Gastrocnemius medialis (tissue), 4 donors: ENCODE data around the gene PPEF2. TPM values are rescaled to one million over a fixed set of nuclear protein-coding genes. Genes with fewer than 3 reads are reported as not detected.
"Not testable (repeated sequence)": the region's sequence is repeated elsewhere in the genome, so short reads cannot be mapped to it uniquely, and the experiment has no call there.

ENCODE experiments used
- ATAC-seq, 2 donors: fragments of 150-250 bp; one replicate each; pipeline ENCODE4 v1.9.1; 2016
- DNase-seq, 2 donors: peaks; one replicate each; pipeline ENCODE4 v3.0.0-alpha.2; 2019
- H3K27ac ChIP-seq, 4 donors: fragments of 200-600 bp; sonication (generic); 1 replicate in 1 of 4; 2 replicates in 3 of 4; pipeline ENCODE4 v1.5.1; 2016 to 2018; ENCODE audit warnings: mild to moderate bottlenecking in 2 of 4, moderate library complexity in 1 of 4
- H3K27me3 ChIP-seq, 3 donors: fragments of 200-600 bp; sonication (generic) in 2 of 3; 1 replicate in 1 of 3; 2 replicates in 2 of 3; pipeline versions ENCODE4 v1.5.1 to v1.6.0; 2016 to 2019; ENCODE audit warnings: mild to moderate bottlenecking in 1 of 3, moderate library complexity in 1 of 3
- H3K36me3 ChIP-seq, 2 donors: fragments of 200-600 bp; sonication (generic) in 1 of 2; one replicate each; pipeline ENCODE4 v1.5.1; 2017 to 2018
- H3K4me1 ChIP-seq, 2 donors: fragments of 200-600 bp; sonication (generic) in 1 of 2; one replicate each; pipeline ENCODE4 v1.5.1; 2016 to 2017; ENCODE audit warnings: mild to moderate bottlenecking in 2 of 2
- H3K4me3 ChIP-seq, 4 donors: fragments of 200-600 bp; sonication (generic) in 3 of 4; 1 replicate in 1 of 4; 2 replicates in 3 of 4; pipeline ENCODE4 v1.5.1; 2016 to 2019; ENCODE audit warnings: mild to moderate bottlenecking in 2 of 4
- H3K9me3 ChIP-seq, 3 donors: fragments of 200-600 bp; sonication (generic) in 2 of 3; 1 replicate in 1 of 3; 2 replicates in 2 of 3; pipeline ENCODE4 v1.5.1; 2016 to 2019
- POLR2A ChIP-seq, 2 donors: fragments of 450-650 bp; IDR thresholded peaks; one replicate each; pipeline ENCODE4 v1.6.1; 2017; ENCODE audit warnings: antibody characterized with exemption in 2 of 2, mild to moderate bottlenecking in 2 of 2, moderate library complexity in 2 of 2
- in situ Hi-C, 4 donors: fragments of 200-750 bp; cut with MboI; loops; one replicate each; pipeline versions ENCODE4 v1.15.0 to v1.8.0; 2017; ENCODE audit warnings: low sequenced_read_pairs in 4 of 4
- intact Hi-C: fragments of 100-400 bp; cut with DNase I; formaldehyde crosslinking; loops from one replicate; pipeline ENCODE4 v1.15.1; 2023; ENCODE audit warnings: low total_unique reads
- total RNA-seq, 4 donors: library from RNA; depleted of rRNA; stranded (reverse); fragments of >200 nt; gene quantifications; one replicate each; pipeline versions ENCODE4 v1.1.0 to v1.2.3, GENCODE V29; 2016
- TF ChIP-seq, protein P1 (sequence below), 5 experiments: fragments of 450-650 bp in 3 of 5; fragments of 200-600 bp in 2 of 5; sonication (generic) in 2 of 5; IDR thresholded peaks in 4 of 5; conservative IDR thresholded peaks in 1 of 5; 1 replicate in 4 of 5; 2 replicates in 1 of 5; pipeline ENCODE4 v1.5.1; 2016 to 2019; ENCODE audit warnings: antibody characterized with exemption in 5 of 5, mild to moderate bottlenecking in 3 of 5, moderate library complexity in 3 of 5

PPEF2 gene
- total RNA-seq, 4 donors from 2014 or later = 0.13 TPM; not detected in 3

GRCh38 chr4:75912968-75913367, 10.7 kb upstream of the PPEF2 start:
- Histone ChIP-seq H3K27ac (no peak overlapping the region), H3K27me3 (no peaks in the 10 kb centered on the region), H3K4me3 (no peak overlapping the region), H3K36me3 (peaks cover 0 to 3% of the 10 kb centered on the region in 2 donors), H3K4me1 (no peaks in the 10 kb centered on the region), H3K9me3 (no peaks in the 10 kb centered on the region)
- DNase-seq (no peak), ATAC-seq (no peak)
- in situ Hi-C loops = no loop called here
- intact Hi-C loops = no loop called here
- TF ChIP-seq, protein P1, sequence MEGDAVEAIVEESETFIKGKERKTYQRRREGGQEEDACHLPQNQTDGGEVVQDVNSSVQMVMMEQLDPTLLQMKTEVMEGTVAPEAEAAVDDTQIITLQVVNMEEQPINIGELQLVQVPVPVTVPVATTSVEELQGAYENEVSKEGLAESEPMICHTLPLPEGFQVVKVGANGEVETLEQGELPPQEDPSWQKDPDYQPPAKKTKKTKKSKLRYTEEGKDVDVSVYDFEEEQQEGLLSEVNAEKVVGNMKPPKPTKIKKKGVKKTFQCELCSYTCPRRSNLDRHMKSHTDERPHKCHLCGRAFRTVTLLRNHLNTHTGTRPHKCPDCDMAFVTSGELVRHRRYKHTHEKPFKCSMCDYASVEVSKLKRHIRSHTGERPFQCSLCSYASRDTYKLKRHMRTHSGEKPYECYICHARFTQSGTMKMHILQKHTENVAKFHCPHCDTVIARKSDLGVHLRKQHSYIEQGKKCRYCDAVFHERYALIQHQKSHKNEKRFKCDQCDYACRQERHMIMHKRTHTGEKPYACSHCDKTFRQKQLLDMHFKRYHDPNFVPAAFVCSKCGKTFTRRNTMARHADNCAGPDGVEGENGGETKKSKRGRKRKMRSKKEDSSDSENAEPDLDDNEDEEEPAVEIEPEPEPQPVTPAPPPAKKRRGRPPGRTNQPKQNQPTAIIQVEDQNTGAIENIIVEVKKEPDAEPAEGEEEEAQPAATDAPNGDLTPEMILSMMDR (IDR thresholded peaks at IDR 0.05 in 4 of 5, conservative IDR thresholded peaks at IDR 0.05 in 1 of 5) = no peak
- no peak for TF ChIP-seq POLR2A (IDR thresholded peaks at IDR 0.05)

DNA sequence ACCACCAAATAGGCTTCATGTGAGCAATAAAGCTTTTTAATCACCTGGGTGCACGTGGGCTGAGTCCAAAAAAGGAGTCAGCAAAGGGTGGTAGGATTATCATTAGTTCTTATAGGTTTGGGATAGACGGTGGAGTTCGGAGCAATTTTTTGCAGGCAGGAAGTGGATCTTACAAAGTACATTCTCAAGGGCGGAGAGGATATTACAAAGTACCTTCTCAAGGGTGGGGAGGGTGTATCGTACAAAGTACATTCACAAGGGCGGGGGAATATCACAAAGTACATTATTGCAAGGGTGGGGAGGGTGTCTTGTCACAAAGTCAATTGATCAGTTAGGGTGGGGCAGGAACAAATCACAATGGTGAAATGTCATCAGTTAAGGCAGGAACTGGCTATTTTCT, 8.6 kb upstream of the PPEF2 start:
- DNase-seq, intact Hi-C loops, H3K4me3 ChIP-seq: not testable (repeated sequence)

DNA sequence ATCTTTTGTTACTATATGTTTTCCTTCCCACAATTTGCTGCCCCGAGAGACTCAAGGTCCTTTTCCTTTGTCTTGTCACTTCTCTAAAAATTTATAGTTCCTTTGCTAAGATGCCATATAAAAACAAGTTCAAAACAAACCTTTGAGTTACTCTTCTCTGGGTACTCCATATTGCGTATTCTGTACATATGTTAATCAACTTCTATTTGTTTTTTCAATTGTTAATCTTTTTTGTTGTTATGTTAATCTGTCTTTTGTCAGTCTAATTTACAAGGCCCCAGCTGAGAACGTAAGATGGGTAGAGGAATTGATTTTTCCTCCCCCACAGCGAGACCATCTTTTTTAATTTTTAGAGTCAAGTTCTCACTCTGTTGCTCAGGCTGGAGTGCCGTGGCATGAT, 7.2 kb upstream of the PPEF2 start:
- in situ Hi-C loops (no loop called here), intact Hi-C loops (no loop called here)
- no peak overlapping the region for H3K4me3 ChIP-seq
- DNase-seq (no peak), ATAC-seq (no peak)
- TF ChIP-seq, protein P1 (IDR thresholded peaks at IDR 0.05 in 4 of 5, conservative IDR thresholded peaks at IDR 0.05 in 1 of 5) = no peak
- no peak for TF ChIP-seq POLR2A (IDR thresholded peaks at IDR 0.05)
- no peaks in the 10 kb centered on the region for H3K9me3 ChIP-seq
- no peaks in the 10 kb centered on the region for H3K4me1 ChIP-seq
- H3K27me3 ChIP-seq = no peaks in the 10 kb centered on the region
- no peaks in the 10 kb centered on the region for H3K36me3 ChIP-seq
- H3K27ac ChIP-seq = no peak overlapping the region

More for the DNA sequence above, 8.6 kb upstream of the PPEF2 start:
- H3K36me3 ChIP-seq, H3K27ac ChIP-seq, H3K4me1 ChIP-seq, ATAC-seq, H3K27me3 ChIP-seq, in situ Hi-C loops, H3K9me3 ChIP-seq: not testable (repeated sequence)

DNA sequence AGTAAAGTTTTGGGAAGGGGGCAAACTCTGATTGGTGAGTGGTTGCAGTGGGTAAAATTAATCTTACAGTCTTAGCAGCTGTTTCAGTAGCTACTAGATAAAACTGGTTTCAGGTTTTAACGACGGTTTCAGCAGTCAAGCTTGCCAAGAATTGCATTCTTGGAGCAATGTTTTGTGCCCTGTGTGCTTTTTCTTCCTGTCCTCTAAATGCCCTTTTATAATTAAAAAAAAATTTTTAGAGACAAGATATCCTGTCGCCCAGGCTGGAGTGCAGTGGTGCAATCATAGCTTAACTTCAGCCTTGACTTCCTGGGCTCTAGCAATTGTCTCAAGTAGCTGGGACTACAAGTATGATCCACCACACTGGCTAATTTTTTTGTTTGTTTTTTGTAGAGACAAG, 6.3 kb upstream of the PPEF2 start:
- no peaks in the 10 kb centered on the region for H3K9me3 ChIP-seq
- H3K4me3 ChIP-seq = no peak overlapping the region
- no peaks in the 10 kb centered on the region for H3K4me1 ChIP-seq
- ATAC-seq (no peak), DNase-seq (no peak)
- no peak overlapping the region for H3K27ac ChIP-seq
- intact Hi-C loops = no loop called here
- in situ Hi-C loops = no loop called here
- no peaks in the 10 kb centered on the region for H3K36me3 ChIP-seq
- TF ChIP-seq, protein P1 (IDR thresholded peaks at IDR 0.05 in 4 of 5, conservative IDR thresholded peaks at IDR 0.05 in 1 of 5) = no peak
- TF ChIP-seq POLR2A (IDR thresholded peaks at IDR 0.05) = no peak
- no peaks in the 10 kb centered on the region for H3K27me3 ChIP-seq

GRCh38 chr4:75907966-75908365, 5.7 kb upstream of the PPEF2 start:
- no peaks in the 10 kb centered on the region for H3K27me3 ChIP-seq
- ATAC-seq (no peak), DNase-seq (no peak)
- no peak for TF ChIP-seq POLR2A (IDR thresholded peaks at IDR 0.05)
- in situ Hi-C loops (no loop called here), intact Hi-C loops (no loop called here)
- no peak overlapping the region for H3K27ac ChIP-seq
- H3K36me3 ChIP-seq = no peaks in the 10 kb centered on the region
- H3K4me1 ChIP-seq = no peaks in the 10 kb centered on the region
- H3K4me3 ChIP-seq = no peak overlapping the region
- no peaks in the 10 kb centered on the region for H3K9me3 ChIP-seq

DNA sequence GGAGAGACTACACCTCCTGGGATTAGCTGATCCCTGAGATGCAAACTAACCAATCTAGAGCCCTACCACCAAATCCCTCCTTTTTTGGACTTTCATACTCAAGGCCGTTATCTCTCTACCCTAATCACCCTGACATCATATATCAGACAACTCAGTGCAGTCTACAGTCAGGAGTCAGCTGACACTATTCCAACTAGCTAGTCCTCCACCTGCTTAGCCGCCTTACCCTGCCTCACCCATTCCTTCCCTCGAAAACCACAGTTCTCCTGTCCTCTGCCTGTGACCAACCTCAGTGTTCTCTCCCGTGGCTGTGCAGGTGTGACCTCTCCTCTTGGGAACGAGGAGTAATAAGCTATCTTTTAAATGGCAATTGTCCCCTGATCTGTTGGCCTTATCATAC, 1.8 kb upstream of the PPEF2 start:
- DNase-seq = no peak
- in situ Hi-C loops (no loop called here), intact Hi-C loops (no loop called here)
- no peaks in the 10 kb centered on the region for H3K9me3 ChIP-seq
- no peaks in the 10 kb centered on the region for H3K27me3 ChIP-seq
- no peak for ATAC-seq
- H3K36me3 ChIP-seq = no peaks in the 10 kb centered on the region
- no peak overlapping the region for H3K27ac ChIP-seq
- TF ChIP-seq POLR2A (IDR thresholded peaks at IDR 0.05) = no peak
- TF ChIP-seq, protein P1 (IDR thresholded peaks at IDR 0.05 in 4 of 5, conservative IDR thresholded peaks at IDR 0.05 in 1 of 5) = no peak
- no peak overlapping the region for H3K4me3 ChIP-seq
- H3K4me1 ChIP-seq = no peaks in the 10 kb centered on the region
